DMS114 treated with DMSO at 0.1 percent for 48 hours (cell line): Measurements from ENCODE around the gene IL17REL.

Experiments used
- DNase-seq: peaks from one replicate; lab custom pipeline; 2025; ENCODE audit not compliant: unreplicated experiment; lab: John Stamatoyannopoulos, UW

Gene IL17REL

DNA sequence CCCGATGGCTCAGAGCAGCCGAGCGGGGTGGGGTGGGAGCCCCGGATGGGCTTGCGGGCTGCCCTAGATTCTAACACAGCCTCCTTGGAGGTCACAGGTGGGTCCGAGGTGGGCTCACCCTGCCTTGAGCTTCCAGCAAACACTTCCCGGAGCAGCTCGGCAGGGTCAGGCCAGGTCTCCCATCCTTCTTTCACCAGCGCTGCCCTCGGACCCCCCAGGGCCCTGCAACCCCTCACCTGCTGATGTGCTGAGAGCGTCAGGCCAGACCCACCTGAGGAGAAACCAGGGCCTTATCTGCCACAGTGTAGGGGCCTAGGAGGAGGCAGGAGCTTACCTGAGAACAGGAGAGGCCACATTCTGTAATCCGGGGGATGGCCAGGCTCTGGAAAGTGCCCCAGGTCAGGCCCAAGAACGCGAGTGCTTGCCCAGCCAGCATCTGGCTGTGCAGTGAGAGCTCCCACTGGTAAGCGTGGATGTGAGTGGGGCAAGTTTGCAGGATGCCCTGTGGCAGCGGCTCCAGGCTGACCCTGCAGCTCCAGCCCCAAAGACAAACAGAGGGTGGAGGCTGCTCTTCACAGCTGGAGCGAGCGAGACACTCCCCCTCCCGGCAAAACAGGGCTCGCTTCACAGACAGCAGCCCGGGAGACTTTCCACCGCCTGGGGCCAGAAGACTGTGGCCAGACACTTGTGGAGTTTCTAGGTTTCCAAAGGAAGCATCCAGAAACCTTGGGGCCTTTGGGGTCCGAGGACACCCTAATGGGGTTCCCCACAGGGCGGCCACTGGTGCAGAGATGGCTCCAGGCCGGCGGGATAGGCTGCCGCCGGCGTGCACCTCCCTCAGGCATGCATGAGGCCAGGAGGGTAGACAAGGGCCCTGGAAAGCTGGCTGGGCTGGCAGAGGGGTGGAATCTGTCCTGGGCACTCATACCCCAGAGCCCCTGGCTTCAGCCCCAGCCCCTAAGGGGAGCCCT is at the start of gene IL17REL:
Gene IL17REL, minus strand, starts transcription at position 555 of the 971 bp plus-strand sequence. Its CDS starts 119 bp downstream, at position 436.
- no peak for DNase-seq

DNA sequence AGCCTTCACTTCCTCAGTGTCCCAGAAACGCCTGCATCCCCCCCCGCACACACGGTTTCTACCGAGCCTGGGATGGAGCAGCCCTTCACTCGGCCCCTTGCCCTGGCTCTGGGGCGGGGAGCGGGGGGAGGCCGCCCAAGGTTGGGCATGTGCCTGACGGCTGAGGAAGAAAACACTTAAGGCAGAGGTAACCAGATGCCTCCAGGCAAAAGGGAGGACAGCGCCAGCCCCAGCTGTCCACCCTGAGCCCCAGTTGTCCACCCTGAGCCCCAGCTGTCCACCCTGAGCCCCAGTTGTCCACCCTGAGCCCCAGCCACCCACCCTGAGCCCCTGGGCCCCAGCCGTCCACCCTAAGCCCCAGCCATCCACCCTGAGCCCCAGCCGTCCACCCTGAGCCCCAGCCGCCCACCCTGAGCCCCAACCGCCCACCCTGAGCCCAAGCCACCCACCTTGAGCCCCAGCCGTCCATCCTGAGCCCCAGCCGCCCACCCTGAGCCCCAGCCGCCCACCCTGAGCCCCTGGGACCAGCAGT is 49.3 kb upstream of the IL17REL start:
- DNase-seq, result no peak

DNA sequence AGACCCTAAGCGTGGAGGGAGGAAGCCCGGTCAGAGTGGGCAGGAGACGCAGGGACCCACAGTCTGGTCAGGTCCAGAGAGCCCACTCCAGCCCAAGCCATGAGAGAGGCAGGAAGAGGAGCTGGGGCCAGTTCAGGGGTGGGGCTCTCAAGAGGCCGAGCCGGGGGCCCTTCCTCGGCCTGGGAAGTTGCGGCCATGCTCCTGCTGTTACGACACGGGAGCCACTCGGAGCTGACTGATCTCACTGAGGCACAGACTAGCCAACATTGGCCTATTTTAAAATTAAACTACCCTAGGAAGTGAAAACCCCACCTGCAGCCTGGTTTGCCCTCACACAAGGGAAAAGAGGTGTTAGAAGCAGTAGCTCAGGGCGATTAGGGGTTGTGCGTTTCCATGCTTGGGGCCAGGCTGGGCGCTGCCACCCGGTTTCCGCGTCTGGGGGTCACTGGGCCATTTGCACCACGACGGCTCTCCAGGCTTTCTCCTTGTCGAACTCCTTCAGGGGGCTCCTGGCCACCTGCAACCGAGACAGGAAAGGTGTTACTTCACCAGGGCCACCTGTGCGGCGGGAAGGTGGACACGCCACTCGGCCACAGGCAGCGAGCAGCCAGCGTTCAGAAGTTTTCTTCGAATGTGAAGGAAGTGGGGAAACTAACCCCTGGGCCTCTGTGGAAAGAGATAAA is 48.7 kb upstream of the IL17REL start:
- no peak for DNase-seq

DNA sequence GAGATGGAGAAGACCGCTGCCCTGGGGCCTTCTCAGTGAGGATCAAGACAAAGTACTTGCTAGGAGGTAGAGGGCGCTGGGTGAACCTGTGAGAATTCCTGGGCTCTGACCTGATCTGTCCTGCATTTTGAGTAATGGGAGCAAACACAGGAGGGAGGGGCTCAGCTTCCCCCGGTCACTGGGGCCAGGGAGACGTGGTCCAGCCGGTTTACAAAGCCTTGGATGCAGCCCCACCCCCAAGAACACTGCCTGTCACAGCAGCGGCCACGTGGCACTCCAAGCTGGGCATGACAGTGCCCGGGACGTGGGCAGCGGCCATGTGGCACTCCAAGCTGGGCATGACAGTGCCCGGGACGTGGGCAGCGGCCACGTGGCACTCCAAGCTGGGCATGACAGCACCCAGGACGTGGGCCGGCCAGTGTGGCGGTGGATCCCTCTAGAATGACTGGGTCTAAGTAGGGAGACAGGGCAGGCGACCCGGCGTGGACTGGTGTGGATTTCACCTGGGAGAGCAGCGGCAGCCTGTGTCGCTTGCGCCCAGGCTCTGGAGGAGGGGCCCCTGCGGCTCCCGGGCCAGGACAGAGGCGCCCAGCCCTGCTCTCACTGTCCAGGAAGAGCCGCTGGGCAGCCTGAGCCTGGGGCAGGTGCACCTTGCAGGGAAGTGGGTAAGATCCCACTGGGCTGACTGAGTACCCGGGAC is 48.0 kb upstream of the IL17REL start:
- DNase-seq, result no peak

DNA sequence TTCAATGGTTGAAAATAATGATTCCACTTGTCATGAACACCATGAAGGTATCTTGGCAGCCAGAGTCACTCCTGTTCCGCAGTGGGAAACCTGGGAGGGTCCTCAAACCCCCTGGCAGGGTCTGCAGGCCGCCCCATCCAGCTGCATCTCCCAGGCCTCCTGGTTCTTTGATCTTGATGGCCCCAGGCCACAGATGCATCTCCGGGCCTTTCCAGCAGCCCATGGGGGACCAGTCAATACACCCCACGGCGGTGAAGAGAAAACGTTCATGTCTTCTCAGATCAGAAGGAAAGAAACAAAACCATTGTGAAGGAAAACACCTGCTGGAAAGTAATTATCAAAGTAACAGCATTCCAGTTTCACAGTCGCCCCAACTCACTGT is 47.3 kb upstream of the IL17REL start:
- no peak for DNase-seq

DNA sequence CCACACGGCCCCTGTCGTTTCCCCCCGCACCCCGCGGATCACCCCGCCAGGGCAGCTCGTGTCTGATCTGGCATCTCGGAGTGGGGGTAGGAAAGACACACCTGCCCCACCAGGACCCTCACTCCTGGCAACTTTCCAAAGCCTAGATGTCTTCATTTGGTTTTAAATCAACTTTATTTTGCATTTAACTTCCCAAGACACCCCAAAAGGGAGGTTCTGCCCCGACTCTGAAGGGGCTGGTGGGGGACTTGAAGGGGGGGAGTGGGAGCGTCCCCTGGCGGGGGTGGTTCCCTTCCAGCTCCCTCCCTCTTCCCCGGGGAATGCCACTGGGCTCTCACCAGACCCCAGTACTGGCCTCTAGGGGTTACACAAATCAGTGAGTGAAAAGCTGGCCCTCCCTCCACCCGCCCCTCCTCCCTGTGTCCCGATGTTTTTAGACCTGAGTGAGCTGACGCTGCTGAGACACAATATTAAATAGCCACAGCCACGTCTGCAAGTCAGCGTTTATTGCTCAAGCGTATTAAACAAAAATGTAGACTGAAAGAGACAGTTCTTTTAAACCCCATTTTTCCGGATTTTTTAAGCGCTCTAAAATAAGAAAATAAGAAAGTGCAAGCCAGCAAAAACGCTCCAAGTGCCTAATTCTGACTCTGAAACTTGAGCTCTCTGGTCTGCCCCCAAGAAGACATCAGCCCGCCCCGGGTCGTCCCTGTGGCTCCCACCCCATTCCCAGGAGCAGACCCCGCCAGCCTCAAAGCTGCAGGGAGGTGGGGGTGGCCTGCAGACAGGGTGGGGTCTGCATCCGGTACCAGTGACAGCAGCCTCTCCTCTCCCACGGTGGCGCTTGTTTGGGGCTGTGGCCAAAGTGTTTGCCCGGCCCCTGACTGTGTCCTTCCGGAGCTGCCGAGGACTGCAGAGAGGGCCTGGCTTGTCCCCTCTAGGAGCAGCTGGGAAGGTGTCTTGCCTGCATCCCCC is 46.6 kb upstream of the IL17REL start:
- no peak for DNase-seq

DNA sequence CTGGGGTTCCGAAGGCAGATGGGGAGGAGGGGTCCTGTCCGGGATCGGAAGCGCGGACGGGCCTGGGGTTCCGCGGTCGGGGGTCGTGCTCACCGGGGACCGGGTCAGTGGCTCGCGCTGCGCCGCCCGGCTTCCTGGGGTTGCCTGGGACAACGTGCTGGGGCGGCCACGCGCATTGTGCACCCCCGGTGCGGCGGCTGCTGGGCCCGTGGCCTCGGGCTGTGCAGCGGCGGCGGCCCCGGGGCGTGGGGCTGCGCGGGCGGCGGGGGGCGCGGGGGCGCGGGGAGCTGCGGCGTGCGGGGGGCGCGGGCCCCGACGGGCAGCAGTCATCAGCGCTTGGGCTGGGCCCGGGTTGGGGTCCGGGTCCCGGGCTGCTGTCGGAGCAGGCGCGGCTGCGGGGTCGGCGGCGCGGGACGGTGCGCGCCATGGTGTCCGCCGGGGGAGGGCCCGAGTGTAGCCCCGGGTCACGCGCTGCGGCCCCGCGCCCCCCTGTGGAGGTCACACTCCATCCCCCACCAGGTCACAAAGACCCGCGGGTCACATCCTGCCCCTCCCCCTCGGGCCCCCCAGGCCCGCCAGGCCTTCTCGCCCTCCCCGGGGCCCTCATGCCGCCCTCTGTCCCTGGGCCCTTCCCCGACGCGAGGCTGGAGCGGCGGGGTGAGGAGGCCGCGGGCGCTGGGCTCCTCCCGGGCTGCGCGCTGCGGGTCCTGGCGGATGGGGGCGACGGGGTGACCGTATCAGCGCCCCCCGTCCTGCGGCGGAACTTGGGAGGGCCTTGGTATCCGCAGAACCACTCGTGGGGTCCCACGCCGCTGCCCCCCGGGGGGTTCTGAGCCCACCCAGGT is 45.7 kb upstream of the IL17REL start, which contains the start of gene TTLL8:
Gene TTLL8, minus strand, starts transcription at position 238 of the 845 bp plus-strand sequence.
- DNase-seq, result no peak

DNA sequence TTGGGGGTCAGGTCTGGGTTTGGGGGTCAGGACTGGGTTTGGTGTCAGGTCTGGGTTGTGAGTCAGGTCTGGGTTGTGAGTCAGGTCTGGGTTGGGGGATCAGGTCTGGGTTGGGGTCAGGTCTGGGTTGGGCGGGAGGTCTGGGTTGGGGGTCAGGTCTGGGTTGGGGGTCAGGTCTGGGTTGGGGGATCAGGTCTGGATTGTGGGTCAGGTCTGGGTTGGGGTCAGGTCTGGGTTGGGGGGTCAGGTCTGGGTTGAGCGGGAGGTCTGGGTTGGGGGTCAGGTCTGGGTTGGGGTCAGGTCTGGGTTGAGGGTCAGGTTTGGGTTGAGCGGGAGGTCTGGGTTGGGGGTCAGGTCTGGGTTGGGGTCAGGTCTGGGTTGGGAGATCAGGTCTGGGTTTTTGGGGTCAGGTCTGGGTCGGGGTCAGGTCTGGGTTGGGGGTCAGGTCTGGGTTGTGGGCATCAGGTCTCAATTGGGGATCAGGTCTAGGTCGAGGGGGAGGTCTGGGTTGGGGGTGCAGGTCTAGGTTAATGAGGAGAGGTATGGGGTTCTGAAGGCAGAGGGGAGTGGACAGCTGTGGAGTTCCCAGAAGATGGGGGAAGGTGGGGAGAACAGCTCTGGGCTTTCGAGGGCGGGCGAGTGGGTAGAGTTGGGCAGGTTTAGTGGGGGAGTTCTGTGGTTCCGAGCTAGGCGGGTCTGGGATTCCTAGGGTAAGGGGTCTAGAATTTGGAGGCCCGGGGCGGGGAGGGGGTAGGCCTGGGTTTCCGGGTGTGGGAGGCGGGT is 44.9 kb upstream of the IL17REL start:
- DNase-seq, result no peak

DNA sequence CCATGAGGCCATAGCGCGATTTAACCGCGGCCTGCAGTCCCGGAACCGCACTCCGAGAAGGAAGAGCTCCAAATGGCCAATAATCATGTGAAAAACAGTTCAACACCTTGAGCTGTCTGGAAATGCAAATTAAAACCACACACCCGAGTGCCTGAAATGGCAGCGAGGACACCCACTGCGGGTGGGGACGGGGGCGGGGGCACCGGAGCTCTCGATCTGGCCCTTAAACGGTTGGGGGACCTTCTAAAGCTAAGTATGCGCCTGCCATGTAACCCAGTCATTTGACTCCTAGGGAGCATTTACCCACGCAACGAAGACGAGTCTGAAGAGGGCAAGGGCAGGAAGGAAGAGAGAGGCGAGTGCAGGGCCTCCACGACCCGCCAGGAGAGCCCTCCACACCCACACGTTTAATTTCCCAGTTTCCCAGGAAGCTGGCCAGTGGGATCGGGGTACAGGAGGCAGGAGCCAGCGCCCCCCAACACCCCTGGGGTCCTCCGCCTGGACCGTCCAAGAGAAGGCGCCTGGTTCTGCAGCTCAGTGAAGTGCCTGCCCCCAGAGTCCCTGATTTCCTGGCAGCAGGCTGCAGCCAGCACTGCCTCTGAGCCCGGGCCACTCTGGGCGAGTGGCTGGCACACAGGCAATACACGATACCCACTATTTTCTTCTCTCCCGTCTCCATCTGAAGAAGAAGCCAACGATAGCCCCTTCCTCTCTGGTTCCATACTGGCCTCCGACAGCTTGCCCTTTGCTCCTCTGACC is 43.8 kb upstream of the IL17REL start:
- no peak for DNase-seq

DNA sequence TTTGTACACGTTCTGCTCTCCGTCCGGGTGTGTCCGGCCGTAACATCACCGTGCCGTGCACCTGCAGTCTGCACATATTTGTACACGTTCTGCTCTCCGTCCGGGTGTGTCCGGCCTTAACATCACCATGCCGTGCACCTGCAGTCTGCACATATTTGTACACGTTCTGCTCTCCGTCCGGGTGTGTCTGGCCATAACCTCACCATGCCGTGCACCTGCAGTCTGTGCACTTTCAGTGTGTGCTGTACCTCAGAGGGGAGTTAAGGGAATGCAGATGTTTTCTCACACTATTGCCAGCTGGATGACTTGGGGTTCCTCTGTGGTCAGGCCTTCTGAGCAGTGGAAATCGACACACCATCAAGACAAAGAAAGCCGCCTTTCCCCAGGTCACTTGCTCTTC is 41.3 kb upstream of the IL17REL start:
- no peak for DNase-seq

DNA sequence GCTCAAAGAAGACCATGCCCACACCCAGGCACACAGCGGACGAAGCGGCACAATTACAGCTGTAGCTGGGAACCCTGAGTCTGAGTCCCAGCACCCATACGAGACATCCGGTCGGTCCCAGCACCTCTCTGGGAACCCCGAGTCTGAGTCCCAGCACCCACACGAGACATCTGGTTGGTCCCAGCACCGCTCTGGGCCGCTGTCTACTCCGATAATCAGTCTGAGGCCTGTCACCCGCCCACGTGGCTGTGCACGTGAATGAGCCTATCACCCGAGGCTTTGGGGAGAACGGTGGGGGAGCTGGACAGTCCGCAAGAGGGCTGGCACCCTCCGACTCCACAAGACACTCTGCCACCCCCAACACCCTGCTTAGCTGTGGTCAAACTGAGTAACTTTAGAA is 39.4 kb upstream of the IL17REL start:
- no peak for DNase-seq

DNA sequence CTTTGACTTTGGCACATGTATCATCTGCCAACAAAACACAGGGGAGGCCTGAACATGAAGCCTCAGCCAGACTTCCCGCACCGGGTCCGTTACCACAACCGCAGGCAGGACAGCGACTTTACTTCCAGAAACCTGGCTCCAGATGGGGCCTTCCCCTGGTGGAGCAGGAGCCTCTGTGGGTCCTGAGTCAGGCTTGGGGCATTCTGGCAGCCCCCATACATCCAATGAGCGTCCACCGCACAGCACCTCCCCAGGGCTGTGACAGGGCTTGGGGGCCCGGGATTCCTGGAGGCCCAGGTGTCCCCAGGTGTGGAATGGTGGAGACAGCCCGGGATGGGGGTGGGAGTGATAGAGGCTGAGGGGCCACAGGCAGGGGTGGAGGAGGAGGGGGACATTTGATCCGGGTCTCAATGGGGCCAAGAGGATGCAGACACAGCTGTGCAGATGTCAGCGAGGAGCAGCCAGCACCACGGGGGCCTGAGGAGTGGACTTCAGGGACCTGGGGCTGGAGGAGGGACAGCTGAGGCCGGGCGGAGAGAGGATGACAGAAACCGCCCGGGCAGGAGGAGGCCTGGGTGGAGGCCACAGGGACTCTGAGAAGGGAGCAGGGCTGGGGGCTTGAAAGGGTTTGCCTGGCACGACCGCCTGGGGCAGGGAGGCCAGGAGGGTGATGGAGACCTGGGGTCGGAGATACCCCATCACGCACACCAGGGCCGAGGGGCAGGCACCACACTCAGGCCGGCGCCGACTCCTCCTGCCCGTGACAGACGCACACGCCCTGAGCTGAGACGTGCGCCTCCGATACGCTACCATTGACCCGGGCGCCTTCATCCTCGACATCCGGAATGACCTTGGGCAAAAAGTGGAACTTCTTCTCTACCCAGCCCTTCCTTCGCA is 37.0 kb upstream of the IL17REL start:
- DNase-seq, result no peak

DNA sequence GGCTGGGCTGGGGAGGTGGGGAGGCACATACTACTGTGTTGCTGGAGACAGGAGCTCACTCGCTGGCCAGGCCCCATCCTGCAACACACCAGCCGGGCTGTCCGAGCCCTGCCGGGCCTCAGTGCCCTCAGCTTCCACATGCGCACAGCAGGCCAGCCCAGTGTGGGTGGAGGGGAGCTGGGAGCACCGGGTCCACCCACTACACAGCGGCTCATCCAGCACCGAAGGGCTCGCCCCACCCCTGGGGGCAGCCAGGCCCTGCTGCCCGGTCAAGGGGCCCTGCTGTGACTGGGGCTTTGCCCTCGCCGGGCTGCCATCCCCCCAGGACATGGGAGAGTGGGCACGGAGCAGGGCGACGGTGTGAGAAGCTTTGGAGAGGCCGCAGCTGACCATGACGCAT is 36.3 kb upstream of the IL17REL start:
- no peak for DNase-seq

DNA sequence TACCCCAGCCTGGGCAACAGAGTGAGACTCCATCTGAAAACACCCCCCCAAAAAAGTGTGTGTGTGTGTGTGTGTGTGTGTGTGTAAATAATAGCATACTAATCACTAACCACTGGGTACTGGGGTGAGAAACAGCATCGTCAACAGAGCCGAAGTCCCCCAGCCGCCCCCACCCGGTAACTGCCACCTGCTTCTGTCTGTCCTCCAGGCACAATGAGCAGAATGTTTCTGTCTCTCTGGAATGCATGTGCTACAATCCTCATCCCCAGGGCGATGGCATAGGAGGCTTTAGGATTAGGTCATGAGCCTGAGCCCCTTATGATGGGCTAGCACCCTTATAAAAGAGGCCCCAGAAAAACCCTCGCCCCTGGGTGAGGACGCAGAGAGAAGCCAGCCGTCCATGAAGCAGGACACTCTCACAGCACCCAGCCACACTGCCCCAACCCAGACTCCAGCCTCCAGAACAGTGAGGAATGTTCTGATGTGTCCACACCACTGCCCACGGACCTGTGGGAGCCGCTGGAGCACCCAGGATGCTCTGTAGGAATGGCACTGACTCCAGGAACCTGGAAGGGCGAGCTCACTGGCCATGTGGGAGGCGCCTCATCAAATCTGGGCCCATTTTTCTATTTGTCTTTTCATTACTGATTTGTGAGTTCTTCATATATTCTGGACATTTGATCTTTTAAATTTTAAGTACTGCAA is 35.6 kb upstream of the IL17REL start:
- no peak for DNase-seq

DNA sequence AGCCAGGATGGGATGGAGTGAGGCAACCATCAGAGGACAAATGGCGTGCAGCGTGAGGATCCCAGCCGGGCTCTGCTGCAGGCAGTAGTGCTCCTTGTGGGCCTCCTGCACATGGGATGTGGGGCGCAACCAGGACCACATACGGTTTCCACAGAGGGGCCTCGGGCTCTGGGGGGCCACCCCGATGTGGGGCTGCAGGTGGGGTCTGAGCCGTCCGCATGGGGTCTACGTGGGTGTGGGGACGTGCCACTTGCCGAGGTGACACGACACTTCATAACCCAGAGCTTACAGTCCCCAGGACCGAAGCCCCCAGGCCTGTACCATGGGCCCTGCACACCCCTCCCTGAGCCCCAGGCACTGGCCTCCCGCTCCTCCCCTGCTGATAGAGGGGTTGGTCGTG is 34.8 kb upstream of the IL17REL start:
- no peak for DNase-seq
